Panc1 (cell line): ENCODE measurements around the gene FLII. TPM values are rescaled to one million over a fixed set of nuclear protein-coding genes. Genes with fewer than 3 reads are reported as not detected.

Source experiments
- ATAC-seq: fragments of 200-7000 bp; cut with Tn5 transposase; 2 replicates; pipeline ENCODE4 v1.9.1; 2020; ENCODE audit warnings: mild to moderate bottlenecking, moderate library complexity
- BruUV-seq: library from RNA; stranded (reverse); fragments of 400-500 nt; replicated peaks from 2 replicates; lab custom pipeline; 2021; lab: Mats Ljungman, UMichigan
- CTCF ChIA-PET: fragments of 300-600 bp; sonication (Branson Sonifier 250); formaldehyde crosslinking; loops from one replicate; lab custom pipeline; 2022; ENCODE audit warnings: antibody characterized with exemption; lab: Charles Lee
- POLR2A ChIA-PET: fragments of 300-600 bp; sonication (Branson Sonifier 250); formaldehyde crosslinking; loops from one replicate; lab custom pipeline; 2022; ENCODE audit warnings: antibody characterized with exemption; lab: Charles Lee
- DNase-seq: peaks from one replicate; pipeline ENCODE4 v3.0.0-alpha.2; 2010; ENCODE audit warnings: low read depth, low spot score
- H3K27ac ChIP-seq: 2 replicates; pipeline ENCODE4 v1.5.1; 2011; ENCODE audit warnings: mild to moderate bottlenecking, low read length, inconsistent platforms
- H3K27me3 ChIP-seq: fragments of 200-500 bp; sonication (Bioruptor generic); 2 replicates; pipeline ENCODE4 v1.6.0; 2014; ENCODE audit warnings: low read length, inconsistent platforms; ENCODE audit not compliant: control insufficient read depth, insufficient read depth
- H3K36me3 ChIP-seq: fragments of 200-500 bp; sonication (Bioruptor generic); 2 replicates; pipeline ENCODE4 v1.5.1; 2014; ENCODE audit warnings: inconsistent platforms, mild to moderate bottlenecking, low read length, moderate library complexity; ENCODE audit not compliant: control insufficient read depth, insufficient read depth
- H3K4me1 ChIP-seq: 2 replicates; pipeline ENCODE4 v1.5.1; 2011; ENCODE audit warnings: inconsistent platforms, mild to moderate bottlenecking, low read length, moderate library complexity; ENCODE audit not compliant: control insufficient read depth, insufficient read depth
- H3K4me3 ChIP-seq, 2 experiments: 2 replicates each; pipeline ENCODE4 v1.5.1; 2011 to 2012; ENCODE audit warnings: low read depth in 2 of 2, low read length in 2 of 2, mild to moderate bottlenecking in 2 of 2, inconsistent platforms in 1 of 2, moderate library complexity in 1 of 2
- H3K9me3 ChIP-seq: fragments of 200-500 bp; sonication (Bioruptor generic); 2 replicates; pipeline ENCODE4 v1.5.1; 2014; ENCODE audit warnings: low read depth, mild to moderate bottlenecking, inconsistent platforms, low read length, moderate library complexity; ENCODE audit not compliant: control insufficient read depth, insufficient read depth
- CTCF ChIP-seq: fragments of 450-650 bp; IDR thresholded peaks from 2 replicates; pipeline ENCODE4 v1.5.1; 2017; ENCODE audit warnings: mild to moderate bottlenecking
- POLR2AphosphoS5 ChIP-seq: IDR thresholded peaks from 2 replicates; pipeline ENCODE4 v1.6.1; 2012; ENCODE audit warnings: mild to moderate bottlenecking, low read depth, low read length, moderate library complexity
- REST ChIP-seq, 2 experiments: IDR thresholded peaks; 2 replicates each; pipeline ENCODE4 v1.6.1; 2011 to 2012; ENCODE audit warnings: low read depth in 2 of 2, control low read depth in 1 of 2, low read length in 1 of 2, mild to moderate bottlenecking in 1 of 2, moderate library complexity in 1 of 2; ENCODE audit not compliant: insufficient read depth in 1 of 2
- SIN3A ChIP-seq: IDR thresholded peaks from 2 replicates; pipeline ENCODE4 v1.6.1; 2012; ENCODE audit warnings: low read depth, mild to moderate bottlenecking, low read length, moderate library complexity, borderline replicate concordance; ENCODE audit not compliant: insufficient read depth
- TCF7L2 ChIP-seq: IDR thresholded peaks from 2 replicates; pipeline ENCODE4 v1.6.1; 2011; ENCODE audit warnings: mild to moderate bottlenecking, low read depth, low read length, inconsistent platforms
- in situ Hi-C: cut with HindIII; loops from 2 replicates; pipeline ENCODE4 v1.10.0; 2016; ENCODE audit warnings: low sequenced_read_pairs, low pct_unique_long_range_greater_than_20kb
- intact Hi-C: fragments of 100-400 bp; cut with micrococcal nuclease; formaldehyde crosslinking; loops from one replicate; pipeline ENCODE4 v1.10.0; 2022; ENCODE audit not compliant: unreplicated experiment
- total RNA-seq: library from RNA; stranded (reverse); gene quantifications from one replicate; pipeline ENCODE4 v1.2.1, GENCODE V29; 2021; ENCODE audit not compliant: unreplicated experiment

FLII gene
- total RNA-seq, 1 experiment from 2014 or later = 207 TPM

GRCh38 chr17:18224387-18225120, 34.0 kb downstream of the FLII start:
- no peaks in the 10 kb centered on the region for H3K9me3 ChIP-seq
- no peaks in the 10 kb centered on the region for H3K27me3 ChIP-seq
- H3K4me3 ChIP-seq = peak overlapping the region; percentile 29 to 53
- no TSS peak for BruUV-seq
- DNase-seq (no peak), ATAC-seq (0 out of 2 replicates have a peak, but pooled peaks have one; percentile 18)
- intact Hi-C loops (no loop called here), in situ Hi-C loops (no loop called here)
- TF ChIP-seq CTCF = no peak
- POLR2A ChIA-PET = no interaction called here
- H3K4me1 ChIP-seq = peaks cover 7% of the 10 kb centered on the region
- CTCF ChIA-PET = interaction anchor here (1.3 kb wide), 1 partner anchor 83 kb away, joined by 5 read pairs; no protein-coding TSS in a partner anchor
- no peaks in the 10 kb centered on the region for H3K36me3 ChIP-seq
- H3K27ac ChIP-seq = peak overlapping the region; percentile 68

- ChIA-PET POLR2A (no interaction called here), CTCF (interaction anchor here (1.3 kb wide), 1 partner anchor 82 kb away, joined by 5 read pairs; no protein-coding TSS in a partner anchor)
- no peaks in the 10 kb centered on the region for H3K9me3 ChIP-seq
- DNase-seq (no peak), ATAC-seq (no peak)
- BruUV-seq = no TSS peak
- no peak overlapping the region for H3K27ac ChIP-seq
- in situ Hi-C loops = no loop called here
- H3K36me3 ChIP-seq = no peaks in the 10 kb centered on the region
- H3K4me3 ChIP-seq = no peak overlapping the region
- peaks cover 7% of the 10 kb centered on the region for H3K4me1 ChIP-seq
- H3K27me3 ChIP-seq = no peaks in the 10 kb centered on the region
- intact Hi-C loops = no loop called here
- TF ChIP-seq REST (IDR thresholded peaks at IDR 0.05; ENCODE audit: insufficient read depth in 1 of 2, low read depth in 2 of 2, low read length in 1 of 2) (no peak), TCF7L2 (no peak), CTCF (no peak), POLR2AphosphoS5 (no peak), SIN3A (no peak)
Measured at GRCh38 chr17:18224053-18224386, 34.5 kb downstream of the FLII start.
